ENCODE data around the gene PIBF1.

PIBF1 gene
- long read RNA-seq, transcript PIBF1-201 (18 exons, 3,154 nt), result major isoform, 174 of 386 reads
- long read RNA-seq, partial matches to known transcripts, result 103 of 386 reads
- long read RNA-seq, other reads (novel, unspliced or antisense), result 108 of 386 reads

GRCh38 chr13:72781451-72782439 is at the start of gene PIBF1, which contains the start of gene DIS3:
PIBF1 (plus strand) TSS chr13:72782133; CDS start chr13:72783470, 1,337 bp downstream.
DIS3 (minus strand) TSS chr13:72781900; CDS start chr13:72781832, 68 bp downstream.
- peak within 1 kb of the TSS; percentile 97 for H3K4me3 ChIP-seq (replicated peaks; ENCODE audit: insufficient read depth, low read length)
- TF ChIP-seq SPI1 (IDR thresholded peaks at IDR 0.05; ENCODE audit: borderline replicate concordance, low read depth) (peak; percentile 36; the same call in 1 of the 2 replicates), POLR2AphosphoS5 (IDR thresholded peaks at IDR 0.05; ENCODE audit: low read depth) (peak; percentile 88), GABPA (IDR thresholded peaks at IDR 0.05; ENCODE audit: low read depth) (peak; percentile 97), CTCF (IDR thresholded peaks at IDR 0.05; ENCODE audit: insufficient read depth, low read length) (no peak), REST (IDR thresholded peaks at IDR 0.05; ENCODE audit: insufficient replicate concordance, low read depth) (peak; percentile 49)
- DNase-seq (ENCODE audit: low read depth in 1 of 2, low spot score in 1 of 2), result peak; percentile 91 to 100
- H3K27me3 ChIP-seq (ENCODE audit: insufficient read depth, poor library complexity, severe bottlenecking), result no peaks in the 10 kb centered on the region
- peak within 1 kb of the TSS; percentile 81 for H3K27ac ChIP-seq (replicated peaks)

GRCh38 chr13:72737033-72737432 is 44.9 kb upstream of the PIBF1 start:
- no peak for DNase-seq (ENCODE audit: low read depth in 1 of 2, low spot score in 1 of 2)
- no peak for TF ChIP-seq GABPA (IDR thresholded peaks at IDR 0.05; ENCODE audit: low read depth)
- no peak for TF ChIP-seq POLR2AphosphoS5 (IDR thresholded peaks at IDR 0.05; ENCODE audit: low read depth)
- TF ChIP-seq SPI1 (IDR thresholded peaks at IDR 0.05; ENCODE audit: borderline replicate concordance, low read depth), result no peak
- TF ChIP-seq REST (IDR thresholded peaks at IDR 0.05; ENCODE audit: insufficient replicate concordance, low read depth), result no peak
- no peak for TF ChIP-seq CTCF (IDR thresholded peaks at IDR 0.05; ENCODE audit: insufficient read depth, low read length)
- no peak overlapping the region for H3K4me3 ChIP-seq (replicated peaks; ENCODE audit: insufficient read depth, low read length)
- H3K27me3 ChIP-seq (ENCODE audit: insufficient read depth, poor library complexity, severe bottlenecking), result no peaks in the 10 kb centered on the region
- no peak overlapping the region for H3K27ac ChIP-seq (replicated peaks)

DNA sequence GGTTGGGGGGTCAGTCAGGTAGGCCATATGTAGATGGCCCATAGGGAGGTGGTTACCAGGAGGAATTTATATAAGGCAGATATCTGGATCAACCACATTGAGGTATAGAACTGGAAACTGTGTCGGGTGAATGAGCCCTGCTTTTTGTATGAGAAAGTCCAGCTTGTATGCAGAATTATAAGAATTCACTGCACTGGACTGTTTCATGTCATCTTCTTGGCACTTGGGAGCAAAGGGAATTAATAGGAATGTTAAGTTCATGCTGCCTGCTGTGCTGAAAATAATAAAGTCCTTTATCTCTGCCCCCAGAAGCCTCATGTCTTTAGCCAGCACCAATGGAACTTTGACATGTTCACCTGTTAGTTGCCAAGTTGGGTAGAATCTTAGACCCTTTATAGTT is 41.9 kb upstream of the PIBF1 start:
- TF ChIP-seq SPI1 (IDR thresholded peaks at IDR 0.05; ENCODE audit: borderline replicate concordance, low read depth) (no peak), CTCF (IDR thresholded peaks at IDR 0.05; ENCODE audit: insufficient read depth, low read length) (no peak), POLR2AphosphoS5 (IDR thresholded peaks at IDR 0.05; ENCODE audit: low read depth) (no peak), GABPA (IDR thresholded peaks at IDR 0.05; ENCODE audit: low read depth) (no peak), REST (IDR thresholded peaks at IDR 0.05; ENCODE audit: insufficient replicate concordance, low read depth) (no peak)
- Histone ChIP-seq H3K27me3 (ENCODE audit: insufficient read depth, poor library complexity, severe bottlenecking) (no peaks in the 10 kb centered on the region), H3K4me3 (replicated peaks; ENCODE audit: insufficient read depth, low read length) (no peak overlapping the region), H3K27ac (replicated peaks) (no peak overlapping the region)
- no peak for DNase-seq (ENCODE audit: low read depth in 1 of 2, low spot score in 1 of 2)

All from HL-60 (cell line).